Activated CD8-positive, alpha-beta memory T cell treated with anti-CD3 and anti-CD28 coated beads, Interleukin-2, amount 50 U/mL, for 48 hours (primary cell): ENCODE results near the gene HLA-DPB1.

Source experiments
- DNase-seq: peaks from one replicate; pipeline ENCODE4 v3.0.0-alpha.2; 2020

HLA-DPB1 gene

GRCh38 chr6:33105386-33105785 lies 29.6 kb downstream of the HLA-DPB1 start:
- no peak for DNase-seq

DNA sequence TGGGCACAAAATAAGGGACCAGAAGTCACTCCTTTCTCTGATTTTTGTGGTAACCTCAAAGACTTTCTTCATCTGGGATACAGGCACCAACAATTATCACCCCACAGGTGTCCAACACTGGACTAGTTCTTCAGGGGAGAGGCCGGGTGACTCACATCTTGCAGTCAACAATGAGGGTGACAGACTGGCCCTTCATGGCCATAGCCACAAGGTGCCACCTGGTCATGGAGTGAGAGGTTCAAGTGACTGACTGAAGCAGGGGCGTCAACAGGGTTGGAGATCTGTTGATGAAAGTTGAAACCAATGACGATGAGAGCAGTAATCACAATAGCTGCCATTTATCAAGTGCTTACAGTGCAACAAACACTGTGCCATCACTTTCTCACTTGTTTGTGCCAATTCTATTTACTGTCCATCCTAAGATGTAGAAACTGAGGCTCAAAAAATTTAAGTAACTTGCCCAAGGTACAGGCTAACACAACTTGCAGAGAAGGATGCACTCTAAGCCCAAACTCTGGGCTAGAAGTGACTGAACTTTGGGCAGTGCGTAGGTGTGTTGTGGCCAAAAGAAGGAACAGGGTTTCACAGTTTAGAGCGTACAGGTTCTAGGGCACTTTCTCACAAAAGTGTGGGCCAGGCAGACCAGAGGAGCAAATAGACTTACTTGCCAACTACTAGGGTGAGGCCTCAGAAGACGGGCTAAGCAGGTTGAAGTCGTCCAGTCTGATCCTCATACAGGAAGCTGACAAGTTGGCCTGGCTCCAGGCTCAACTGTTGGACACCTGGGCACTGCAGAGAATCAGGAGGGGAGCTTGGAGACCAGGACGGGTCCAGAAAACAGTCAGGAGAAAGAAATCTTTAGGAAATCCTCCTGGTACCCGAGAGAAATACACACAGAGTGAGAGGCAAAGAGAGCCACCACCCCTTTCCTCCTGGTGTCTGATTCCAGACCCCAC lies 30.4 kb downstream of the HLA-DPB1 start:
- DNase-seq: no peak

DNA sequence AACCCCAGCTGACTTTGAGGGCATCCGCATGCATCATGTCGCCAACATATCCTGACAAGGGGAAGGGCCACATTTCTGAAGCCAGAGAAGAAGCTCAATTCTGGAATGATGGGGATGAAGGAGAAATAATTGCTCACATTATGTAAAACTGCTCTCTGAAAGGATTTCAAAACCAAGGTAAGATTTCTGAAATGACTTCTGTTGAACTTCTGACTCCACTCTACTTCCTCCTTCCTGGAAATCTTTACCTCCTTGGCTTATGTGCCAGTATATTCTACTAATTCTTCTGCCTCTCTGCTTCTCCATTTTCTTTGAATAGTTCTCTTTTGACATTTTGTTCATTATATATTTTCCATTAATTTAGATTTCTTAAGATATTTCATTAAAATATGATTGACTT lies 31.9 kb downstream of the HLA-DPB1 start:
- DNase-seq: no peak

DNA sequence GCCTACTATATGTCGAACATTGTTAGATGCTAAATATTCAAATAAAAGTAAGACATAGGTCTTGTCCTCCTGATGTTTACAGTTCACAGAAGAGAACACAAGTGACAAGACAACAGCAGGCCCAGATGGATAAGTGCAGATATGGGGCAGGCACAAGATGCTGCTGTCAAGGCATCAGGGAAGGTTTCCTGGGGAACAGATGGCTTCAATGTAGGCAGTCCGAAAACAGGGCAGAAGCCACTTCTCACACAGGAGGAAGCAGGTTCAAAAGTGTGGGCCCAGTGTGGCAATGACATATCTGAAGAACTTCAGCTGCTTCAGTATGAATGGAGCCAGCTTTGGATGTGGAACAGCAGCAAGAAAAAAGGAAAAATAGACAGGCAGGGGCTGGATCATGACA lies 32.5 kb downstream of the HLA-DPB1 start:
- no peak for DNase-seq

- no peak for DNase-seq
These were observed 36.4 kb downstream of the HLA-DPB1 start for GRCh38 chr6:33112148-33112547.

DNA sequence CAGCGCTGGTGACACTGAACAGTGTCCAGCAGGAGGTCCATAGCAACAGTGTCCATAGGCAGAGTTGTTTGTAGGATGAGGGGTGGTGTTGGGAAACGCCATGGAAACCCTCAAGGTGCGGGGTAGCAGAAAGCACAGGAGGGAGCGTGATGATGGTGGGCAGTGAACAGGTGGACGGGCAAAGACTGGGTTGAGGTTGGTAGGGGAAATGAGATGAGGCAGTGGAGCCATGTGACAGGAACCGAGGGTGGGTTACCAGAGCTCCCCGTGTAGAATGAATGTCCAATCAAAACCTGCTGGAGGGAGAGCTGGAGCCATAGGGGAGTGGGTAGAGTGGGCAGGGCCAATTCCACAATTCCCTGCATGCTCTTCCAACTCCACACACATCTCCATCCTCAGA lies 38.0 kb downstream of the HLA-DPB1 start:
- DNase-seq: no peak

GRCh38 chr6:33114406-33114805 lies 38.6 kb downstream of the HLA-DPB1 start:
- no peak for DNase-seq

DNA sequence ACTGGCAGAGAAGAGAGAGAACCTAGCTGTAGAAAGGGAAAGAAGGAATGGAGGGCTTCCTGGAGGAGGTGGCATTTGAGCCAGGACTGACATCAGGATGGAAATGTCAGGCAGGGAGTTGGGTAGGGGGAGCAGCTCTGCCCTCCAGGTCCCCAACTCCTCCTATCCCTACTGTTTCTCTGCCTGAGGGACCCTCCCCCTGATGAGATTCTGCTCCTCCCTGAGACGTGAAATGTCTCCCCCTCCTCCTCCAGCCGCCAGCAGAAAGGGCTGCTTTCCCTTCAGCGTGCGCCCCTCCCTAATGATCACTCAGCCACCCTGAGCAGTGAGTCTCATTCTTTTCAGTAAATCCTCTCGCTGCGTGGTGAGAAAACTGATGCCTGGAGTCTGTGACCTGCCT lies 40.6 kb downstream of the HLA-DPB1 start:
- no peak for DNase-seq

GRCh38 chr6:33116841-33117711 lies 41.3 kb downstream of the HLA-DPB1 start:
- DNase-seq: peak; percentile 61

- DNase-seq: no peak
These were observed 42.1 kb downstream of the HLA-DPB1 start for GRCh38 chr6:33117811-33118277.

DNA sequence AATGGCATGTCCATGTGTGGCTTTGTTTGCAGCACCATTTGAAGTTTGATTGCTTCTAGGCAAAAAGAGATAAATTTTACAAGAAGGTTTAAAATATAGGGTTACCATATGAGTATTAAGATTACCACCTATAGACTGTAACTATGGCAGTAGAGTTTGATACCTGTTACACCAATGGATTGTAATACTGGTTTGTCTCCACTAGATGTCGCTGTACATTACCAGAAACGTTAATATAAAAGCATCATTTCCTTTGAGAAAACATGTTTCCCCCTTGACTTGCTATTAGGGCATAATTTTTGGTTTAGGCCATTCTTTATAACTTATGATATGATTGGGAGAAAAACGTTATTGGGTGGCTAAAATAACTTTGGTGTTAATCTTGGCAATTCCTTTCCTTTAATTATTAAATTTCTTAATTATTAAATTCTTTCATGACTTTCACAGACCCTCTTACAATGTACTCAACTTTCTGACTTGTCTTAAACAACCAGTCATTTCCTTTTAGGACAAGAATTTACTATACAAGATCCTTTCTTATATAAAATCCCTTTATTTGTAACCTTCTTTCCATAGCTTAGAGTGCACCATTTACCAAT lies 42.8 kb downstream of the HLA-DPB1 start:
- DNase-seq: no peak

DNA sequence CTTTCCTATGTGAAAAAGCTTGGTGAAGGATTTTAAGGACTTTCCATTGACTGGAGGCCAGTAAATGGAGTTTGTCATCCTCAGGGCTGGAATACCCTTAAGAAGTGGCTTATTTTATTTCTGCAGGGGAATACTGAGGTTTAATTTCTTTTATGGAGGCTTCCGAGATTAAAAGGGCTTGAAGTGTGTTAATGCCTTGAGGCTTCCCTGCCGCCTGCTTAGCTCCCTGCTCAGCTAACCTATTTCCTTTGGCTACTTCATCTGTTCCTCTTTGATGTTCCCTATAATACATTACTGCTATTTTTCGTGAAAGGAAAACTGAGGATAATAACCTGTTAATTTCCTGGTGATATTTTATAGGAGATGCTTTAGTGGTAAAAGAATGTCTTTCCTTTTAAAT lies 44.2 kb downstream of the HLA-DPB1 start:
- DNase-seq: no peak

GRCh38 chr6:33123181-33123580 lies 47.4 kb downstream of the HLA-DPB1 start:
- DNase-seq: no peak

GRCh38 chr6:33123732-33124524 lies 48.1 kb downstream of the HLA-DPB1 start:
- no peak for DNase-seq

- no peak for DNase-seq
These were observed 48.7 kb downstream of the HLA-DPB1 start for GRCh38 chr6:33124525-33124901.

GRCh38 chr6:33124947-33125346 lies 49.2 kb downstream of the HLA-DPB1 start:
- no peak for DNase-seq

GRCh38 chr6:33126101-33126714 lies 50.4 kb downstream of the HLA-DPB1 start:
- peak; percentile 91 for DNase-seq

DNA sequence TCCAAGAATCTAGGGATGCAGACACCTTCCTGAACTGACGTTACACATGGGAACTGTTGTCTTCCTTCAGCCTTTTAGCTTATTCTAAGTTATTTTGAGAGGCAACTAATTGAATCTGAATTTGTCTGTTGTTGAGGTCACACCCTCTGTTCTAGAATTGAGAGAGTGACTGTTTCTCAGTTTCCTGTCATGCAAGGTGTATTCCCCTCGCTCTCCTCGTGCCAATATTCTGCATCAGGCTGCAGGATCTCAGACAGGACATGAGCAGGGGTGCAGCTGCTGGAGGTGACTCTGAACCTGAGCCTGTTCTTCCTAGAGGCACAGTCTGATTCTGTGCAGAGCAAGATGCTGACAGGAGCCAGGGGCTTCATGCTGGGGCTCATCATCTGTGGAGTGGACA lies 52.5 kb downstream of the HLA-DPB1 start:
- DNase-seq: no peak

DNA sequence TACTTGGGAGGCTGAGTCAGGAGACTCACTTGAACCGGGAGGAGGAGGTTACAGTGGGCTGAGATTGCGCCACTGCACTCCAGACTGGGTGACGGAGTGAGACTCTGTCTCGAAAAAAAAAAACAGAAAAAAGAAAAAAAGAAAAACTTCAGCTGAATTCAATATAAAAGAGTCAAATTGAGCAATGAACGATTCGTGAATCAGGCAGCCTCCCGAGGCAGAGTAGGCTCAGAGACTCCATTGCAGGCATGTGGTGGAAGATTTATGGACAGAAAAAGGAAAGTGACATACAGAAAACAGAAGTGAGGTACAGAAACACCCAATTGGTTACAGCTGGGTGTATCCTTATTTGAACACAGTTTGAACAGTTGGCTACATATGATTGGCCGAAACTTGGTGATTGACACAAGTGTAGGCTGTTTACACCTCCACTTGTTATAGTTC lies 56.3 kb downstream of the HLA-DPB1 start:
- DNase-seq: no peak

- no peak for DNase-seq
These were observed 60.6 kb downstream of the HLA-DPB1 start for GRCh38 chr6:33136310-33136900.
